Measurements from ENCODE around the gene AKIRIN2. TPM values are rescaled to one million over a fixed set of nuclear protein-coding genes. Genes with fewer than 3 reads are reported as not detected.

AKIRIN2 gene
- total RNA-seq, 1 experiment from 2014 or later = 48.1 TPM

DNA sequence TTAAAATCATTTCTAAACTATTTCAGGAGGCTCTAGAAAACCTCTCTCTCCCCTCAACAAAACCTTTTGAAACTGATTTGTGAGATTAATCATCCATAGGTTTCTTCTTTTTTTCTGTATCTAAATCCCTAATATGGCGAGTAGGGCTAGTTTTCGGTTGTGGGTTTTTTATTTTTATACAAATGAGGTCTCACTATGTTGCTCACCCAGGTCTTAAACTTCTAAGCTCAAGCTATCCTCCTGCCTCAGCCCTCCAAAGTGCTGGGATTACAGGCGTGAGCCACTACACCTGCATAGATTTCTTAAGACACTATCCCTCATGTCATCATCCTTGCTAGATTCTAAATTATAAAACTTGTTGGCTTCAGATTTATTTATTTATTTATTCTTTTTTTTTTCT lies 68.2 kb downstream of the AKIRIN2 start:
- H3K36me3 Mint-ChIP-seq (ENCODE audit: insufficient read depth, unreplicated experiment) = peaks cover 24% of the 10 kb centered on the region
- H3K9me3 Mint-ChIP-seq (ENCODE audit: unreplicated experiment) = no peaks in the 10 kb centered on the region
- no peaks in the 10 kb centered on the region for H3K4me1 Mint-ChIP-seq (ENCODE audit: insufficient read depth, unreplicated experiment)
- H3K4me3 Mint-ChIP-seq (ENCODE audit: unreplicated experiment) = no peak overlapping the region
- TF ChIP-seq, protein P1, sequence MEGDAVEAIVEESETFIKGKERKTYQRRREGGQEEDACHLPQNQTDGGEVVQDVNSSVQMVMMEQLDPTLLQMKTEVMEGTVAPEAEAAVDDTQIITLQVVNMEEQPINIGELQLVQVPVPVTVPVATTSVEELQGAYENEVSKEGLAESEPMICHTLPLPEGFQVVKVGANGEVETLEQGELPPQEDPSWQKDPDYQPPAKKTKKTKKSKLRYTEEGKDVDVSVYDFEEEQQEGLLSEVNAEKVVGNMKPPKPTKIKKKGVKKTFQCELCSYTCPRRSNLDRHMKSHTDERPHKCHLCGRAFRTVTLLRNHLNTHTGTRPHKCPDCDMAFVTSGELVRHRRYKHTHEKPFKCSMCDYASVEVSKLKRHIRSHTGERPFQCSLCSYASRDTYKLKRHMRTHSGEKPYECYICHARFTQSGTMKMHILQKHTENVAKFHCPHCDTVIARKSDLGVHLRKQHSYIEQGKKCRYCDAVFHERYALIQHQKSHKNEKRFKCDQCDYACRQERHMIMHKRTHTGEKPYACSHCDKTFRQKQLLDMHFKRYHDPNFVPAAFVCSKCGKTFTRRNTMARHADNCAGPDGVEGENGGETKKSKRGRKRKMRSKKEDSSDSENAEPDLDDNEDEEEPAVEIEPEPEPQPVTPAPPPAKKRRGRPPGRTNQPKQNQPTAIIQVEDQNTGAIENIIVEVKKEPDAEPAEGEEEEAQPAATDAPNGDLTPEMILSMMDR (IDR thresholded peaks at IDR 0.05; ENCODE audit: unreplicated experiment) = no peak
- no peak overlapping the region for H3K27ac Mint-ChIP-seq (ENCODE audit: low read depth, unreplicated experiment)
- CTCF ChIA-PET = no interaction called here
- no TSS peak for BruUV-seq (replicated peaks)
- POLR2A ChIA-PET = no interaction called here
- H3K27me3 Mint-ChIP-seq (ENCODE audit: insufficient read depth, unreplicated experiment) = no peaks in the 10 kb centered on the region
- intact Hi-C loops (cut with micrococcal nuclease) = no loop called here
- DNase-seq (ENCODE audit: unreplicated experiment) = no peak

DNA sequence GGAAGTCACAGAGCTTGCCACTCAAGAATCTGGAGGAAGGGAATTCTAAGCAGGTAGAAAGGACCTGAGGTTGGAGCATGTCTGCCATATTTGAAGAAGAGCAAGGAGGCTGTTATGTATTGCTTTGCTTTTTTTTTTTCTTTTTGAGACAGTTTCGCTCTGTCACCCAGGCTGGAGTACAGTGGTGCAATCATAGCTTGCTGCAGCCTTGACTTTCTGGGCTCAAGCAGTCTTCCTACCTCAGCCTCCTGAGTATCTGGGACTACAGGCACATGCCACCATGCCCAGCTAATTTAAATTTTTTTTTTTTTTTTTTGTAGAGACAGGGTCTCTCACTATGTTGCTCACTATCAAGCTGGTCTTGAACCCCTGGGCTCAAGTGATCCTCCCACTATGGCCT lies 71.3 kb downstream of the AKIRIN2 start:
- CTCF ChIA-PET = interaction anchor here (0.7 kb wide), 1 partner anchor 13 kb away, joined by 3 read pairs; no protein-coding TSS in a partner anchor
- H3K27me3 Mint-ChIP-seq (ENCODE audit: insufficient read depth, unreplicated experiment) = no peaks in the 10 kb centered on the region

DNA sequence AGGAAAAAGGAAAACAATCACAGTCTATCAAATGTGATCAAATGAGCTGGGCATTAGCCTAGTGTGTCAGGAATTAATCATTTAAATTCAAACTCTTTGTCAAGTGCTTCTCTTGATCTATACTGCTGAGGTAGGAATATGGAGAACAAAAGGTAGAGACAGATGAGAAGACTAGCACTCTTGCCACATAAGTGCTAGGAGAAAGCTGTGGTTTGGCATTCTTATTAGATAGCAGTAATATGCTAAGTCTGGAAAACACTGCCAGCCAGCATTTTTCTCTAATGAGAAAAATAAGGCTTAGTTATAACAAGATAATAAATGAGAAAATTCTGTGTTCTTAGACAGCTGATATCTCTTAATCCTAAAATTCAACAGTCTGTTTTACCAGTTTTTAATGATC lies 73.2 kb downstream of the AKIRIN2 start:
- no peaks in the 10 kb centered on the region for H3K36me3 Mint-ChIP-seq (ENCODE audit: insufficient read depth, unreplicated experiment)
- H3K4me1 Mint-ChIP-seq (ENCODE audit: insufficient read depth, unreplicated experiment) = no peaks in the 10 kb centered on the region
- no peak overlapping the region for H3K27ac Mint-ChIP-seq (ENCODE audit: low read depth, unreplicated experiment)
- H3K4me3 Mint-ChIP-seq (ENCODE audit: unreplicated experiment) = no peak overlapping the region
- TF ChIP-seq, protein P1 (IDR thresholded peaks at IDR 0.05; ENCODE audit: unreplicated experiment) = no peak
- CTCF ChIA-PET = interaction anchor here (0.6 kb wide), 1 partner anchor 490 kb away, joined by 3 read pairs; no protein-coding TSS in a partner anchor
- intact Hi-C loops (cut with micrococcal nuclease) = no loop called here
- no TSS peak for BruUV-seq (replicated peaks)
- POLR2A ChIA-PET = no interaction called here
- no peaks in the 10 kb centered on the region for H3K9me3 Mint-ChIP-seq (ENCODE audit: unreplicated experiment)
- H3K27me3 Mint-ChIP-seq (ENCODE audit: insufficient read depth, unreplicated experiment) = no peaks in the 10 kb centered on the region
- DNase-seq (ENCODE audit: unreplicated experiment) = no peak

More for the DNA sequence above, 71.3 kb downstream of the AKIRIN2 start:
- Mint-ChIP-seq H3K4me3 (ENCODE audit: unreplicated experiment) (no peak overlapping the region), H3K4me1 (ENCODE audit: insufficient read depth, unreplicated experiment) (no peaks in the 10 kb centered on the region), H3K36me3 (ENCODE audit: insufficient read depth, unreplicated experiment) (peaks cover 7% of the 10 kb centered on the region), H3K9me3 (ENCODE audit: unreplicated experiment) (no peaks in the 10 kb centered on the region), H3K27ac (ENCODE audit: low read depth, unreplicated experiment) (no peak overlapping the region)
- POLR2A ChIA-PET = interaction anchor here (1.1 kb wide), 1 partner anchor 51 kb away, joined by 3 read pairs; no protein-coding TSS in a partner anchor
- no TSS peak for BruUV-seq (replicated peaks)
- intact Hi-C loops (cut with micrococcal nuclease) = no loop called here
- TF ChIP-seq, protein P1 (IDR thresholded peaks at IDR 0.05; ENCODE audit: unreplicated experiment) = no peak
- DNase-seq (ENCODE audit: unreplicated experiment) = no peak

DNA sequence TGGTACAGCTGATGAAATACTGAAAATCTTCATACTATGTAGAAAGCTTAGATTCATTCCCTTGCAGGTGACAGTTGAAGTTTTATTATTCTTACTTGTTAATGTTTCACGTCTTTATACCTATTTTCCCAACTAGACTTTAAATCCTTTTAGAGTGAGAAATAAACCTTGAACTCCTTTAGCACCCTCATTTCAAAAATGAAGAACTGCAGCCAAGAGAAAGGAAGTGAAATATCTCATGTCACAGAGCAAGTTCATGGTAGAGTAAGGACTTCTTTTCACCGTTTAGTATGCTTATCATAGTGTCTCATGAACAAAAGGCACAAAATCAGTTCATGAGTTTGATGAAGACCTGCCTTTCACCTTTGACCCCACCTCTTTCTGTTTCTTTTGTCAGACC lies 73.6 kb downstream of the AKIRIN2 start:
- TF ChIP-seq, protein P1 (IDR thresholded peaks at IDR 0.05; ENCODE audit: unreplicated experiment) = no peak
- POLR2A ChIA-PET = no interaction called here
- H3K4me3 Mint-ChIP-seq (ENCODE audit: unreplicated experiment) = no peak overlapping the region
- H3K27ac Mint-ChIP-seq (ENCODE audit: low read depth, unreplicated experiment) = no peak overlapping the region
- CTCF ChIA-PET = interaction anchor here (0.6 kb wide), 1 partner anchor 489 kb away, joined by 3 read pairs; no protein-coding TSS in a partner anchor
- intact Hi-C loops (cut with micrococcal nuclease) = no loop called here
- no peaks in the 10 kb centered on the region for H3K27me3 Mint-ChIP-seq (ENCODE audit: insufficient read depth, unreplicated experiment)
- no peaks in the 10 kb centered on the region for H3K36me3 Mint-ChIP-seq (ENCODE audit: insufficient read depth, unreplicated experiment)
- no TSS peak for BruUV-seq (replicated peaks)
- no peak for DNase-seq (ENCODE audit: unreplicated experiment)
- H3K9me3 Mint-ChIP-seq (ENCODE audit: unreplicated experiment) = no peaks in the 10 kb centered on the region
- no peaks in the 10 kb centered on the region for H3K4me1 Mint-ChIP-seq (ENCODE audit: insufficient read depth, unreplicated experiment)

Other genes with a start within 250 kb of the AKIRIN2 start
- gene SLC35A1, start 229.3 kb downstream of the AKIRIN2 start, total RNA-seq (2022) = 10.3 and 12.1 TPM in 2 replicates
- gene RARS2, start 112.2 kb downstream of the AKIRIN2 start, total RNA-seq (2022) = 29.9 and 31.0 TPM in 2 replicates
- gene ORC3, start 112.1 kb downstream of the AKIRIN2 start, total RNA-seq (2022) = 19.4 and 21.1 TPM in 2 replicates

Data from MCF 10A (cell line).